ENCODE data around the gene OR2A7. TPM values are rescaled to one million over a fixed set of nuclear protein-coding genes. Genes with fewer than 3 reads are reported as not detected.
"Not testable (repeated sequence)": the region's sequence is repeated elsewhere in the genome, so short reads cannot be mapped to it uniquely, and the experiment has no call there.

The OR2A7 gene, protein sequence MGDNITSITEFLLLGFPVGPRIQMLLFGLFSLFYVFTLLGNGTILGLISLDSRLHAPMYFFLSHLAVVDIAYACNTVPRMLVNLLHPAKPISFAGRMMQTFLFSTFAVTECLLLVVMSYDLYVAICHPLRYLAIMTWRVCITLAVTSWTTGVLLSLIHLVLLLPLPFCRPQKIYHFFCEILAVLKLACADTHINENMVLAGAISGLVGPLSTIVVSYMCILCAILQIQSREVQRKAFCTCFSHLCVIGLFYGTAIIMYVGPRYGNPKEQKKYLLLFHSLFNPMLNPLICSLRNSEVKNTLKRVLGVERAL
- polyA plus RNA-seq (2013, experiment 1 of 4) = 0.61 TPM
- 1.1 TPM for polyA plus RNA-seq (2013, experiment 2 of 4)
- 0.69 TPM for polyA plus RNA-seq (2013, experiment 3 of 4)
- polyA plus RNA-seq (2013, experiment 4 of 4) = 0.36 TPM

DNA sequence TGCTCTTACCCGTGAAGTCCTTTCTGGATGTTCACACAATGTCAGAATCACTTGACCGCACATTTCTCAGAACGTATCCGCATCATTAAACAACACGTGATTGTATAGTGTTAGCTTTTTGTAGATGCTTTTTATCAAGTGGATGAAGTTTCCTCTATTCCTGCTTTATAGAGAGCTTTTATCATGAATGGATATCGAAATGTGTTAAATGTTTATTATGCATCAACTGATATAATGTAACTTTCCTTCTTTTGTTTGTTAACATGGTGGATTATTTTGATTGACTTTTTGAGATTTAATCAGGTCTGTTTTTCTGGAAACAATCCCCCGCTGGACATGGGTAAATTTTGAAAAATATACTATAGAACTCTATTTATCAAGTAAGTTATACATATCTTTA, at the start of gene OR2A7:
Gene OR2A7, minus strand, starts transcription at position 101 of the 400 bp plus-strand sequence. CDS start 5,164 bp downstream, outside the sequence.
- H3K27ac ChIP-seq (ENCODE audit: insufficient read depth, low read depth, low read length, poor library complexity, severe bottlenecking); H3K9me3 ChIP-seq (ENCODE audit: control insufficient read depth, low read length); H3K4me3 ChIP-seq (ENCODE audit: insufficient read depth, low read depth, low read length); H3K4me1 ChIP-seq (ENCODE audit: control insufficient read depth, insufficient read depth, low read length); H3K36me3 ChIP-seq (ENCODE audit: control insufficient read depth, insufficient read depth, low read length); H3K27me3 ChIP-seq (ENCODE audit: control insufficient read depth, insufficient read depth, low read length, poor library complexity, severe bottlenecking): not testable (repeated sequence)
- WGBS, 2 experiments = 94 to 98% methylated on average over 4 to 5 of the region's 7 CpGs

DNA sequence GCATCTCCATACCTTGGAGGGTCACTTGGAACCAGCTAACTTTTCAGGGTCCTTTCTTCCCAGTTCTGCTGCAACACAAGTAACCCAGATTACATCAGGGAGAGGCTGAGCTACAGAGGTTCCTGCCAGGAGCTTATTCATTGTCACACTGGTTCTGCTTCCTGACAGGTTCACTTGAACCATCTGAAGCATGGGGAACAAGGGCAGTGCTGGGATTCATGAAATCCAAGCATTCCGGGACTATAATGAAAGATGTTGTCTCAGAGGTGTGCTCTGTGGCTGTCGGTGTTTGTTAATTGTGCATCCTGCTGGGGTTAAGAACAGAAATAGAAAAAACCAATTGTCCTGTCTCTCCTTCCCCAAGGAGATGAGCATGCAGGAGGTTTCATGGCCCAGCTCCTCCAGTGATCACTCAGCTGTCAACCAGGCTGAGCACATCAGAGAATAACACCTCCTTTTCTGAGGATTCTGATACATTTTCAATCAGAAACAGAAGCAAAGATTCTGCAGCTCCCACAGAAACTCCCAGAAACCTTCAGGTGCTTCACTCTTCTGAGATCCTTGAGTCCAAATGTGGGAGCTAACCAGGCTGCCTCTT, 47.4 kb upstream of the OR2A7 start, which contains the start of gene OR2A1:
Gene OR2A1, plus strand, starts transcription at position 548 of the 598 bp plus-strand sequence. CDS start 5,706 bp downstream, outside the sequence.
- not testable (repeated sequence) for H3K4me1 ChIP-seq (ENCODE audit: control insufficient read depth, insufficient read depth, low read length); H3K4me3 ChIP-seq (ENCODE audit: insufficient read depth, low read depth, low read length); H3K36me3 ChIP-seq (ENCODE audit: control insufficient read depth, insufficient read depth, low read length); H3K9me3 ChIP-seq (ENCODE audit: control insufficient read depth, low read length); H3K27ac ChIP-seq (ENCODE audit: insufficient read depth, low read depth, low read length, poor library complexity, severe bottlenecking); H3K27me3 ChIP-seq (ENCODE audit: control insufficient read depth, insufficient read depth, low read length, poor library complexity, severe bottlenecking)
- WGBS, 2 experiments = 50% methylated on average over 1 of the region's 2 CpGs; no CpG with 5 or more reads in 1 of the 2 experiments

DNA sequence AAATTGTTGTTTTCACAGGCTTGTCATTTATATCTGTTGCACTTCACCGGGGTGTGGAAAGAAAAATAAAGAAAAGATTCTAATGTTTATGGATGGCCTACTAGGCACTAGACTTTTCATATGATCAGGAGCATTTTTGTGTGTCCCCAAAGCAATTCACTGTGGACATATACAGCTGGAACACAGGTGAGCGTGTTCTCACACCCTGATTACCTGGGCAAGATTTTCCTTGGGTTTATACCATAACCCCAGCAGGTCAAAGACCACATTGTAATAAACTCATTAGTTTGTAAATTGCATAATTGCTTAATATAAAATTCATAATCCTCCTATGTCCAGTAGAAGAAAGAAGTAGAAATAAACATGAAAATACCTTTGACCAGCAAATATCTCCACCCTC, 46.6 kb upstream of the OR2A7 start:
- H3K36me3 ChIP-seq (ENCODE audit: control insufficient read depth, insufficient read depth, low read length); H3K27ac ChIP-seq (ENCODE audit: insufficient read depth, low read depth, low read length, poor library complexity, severe bottlenecking); H3K27me3 ChIP-seq (ENCODE audit: control insufficient read depth, insufficient read depth, low read length, poor library complexity, severe bottlenecking); H3K4me1 ChIP-seq (ENCODE audit: control insufficient read depth, insufficient read depth, low read length); H3K4me3 ChIP-seq (ENCODE audit: insufficient read depth, low read depth, low read length); H3K9me3 ChIP-seq (ENCODE audit: control insufficient read depth, low read length): not testable (repeated sequence)
- no CpG with 5 or more reads among the region's 2 CpGs for WGBS, 2 experiments

DNA sequence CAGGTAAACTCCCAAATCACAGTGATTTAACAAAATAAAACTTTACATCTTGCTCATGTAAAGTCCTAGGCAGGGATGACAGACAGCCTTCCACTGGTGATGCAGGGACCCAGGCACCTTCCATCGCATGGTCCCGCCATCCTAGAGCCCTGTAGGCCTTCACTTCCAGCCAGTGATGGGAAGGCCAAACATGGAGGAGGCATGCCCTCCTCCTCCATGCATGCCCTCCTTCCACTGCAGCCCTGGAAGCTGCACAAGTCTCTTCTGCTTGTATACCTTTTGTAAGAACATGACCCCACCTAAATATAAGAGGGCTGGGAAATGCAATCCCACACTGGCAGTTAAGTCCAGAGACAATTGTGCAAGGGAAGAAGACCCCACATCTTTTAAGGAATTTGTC, 45.1 kb upstream of the OR2A7 start:
- H3K36me3 ChIP-seq (ENCODE audit: control insufficient read depth, insufficient read depth, low read length); H3K27ac ChIP-seq (ENCODE audit: insufficient read depth, low read depth, low read length, poor library complexity, severe bottlenecking); H3K27me3 ChIP-seq (ENCODE audit: control insufficient read depth, insufficient read depth, low read length, poor library complexity, severe bottlenecking); H3K9me3 ChIP-seq (ENCODE audit: control insufficient read depth, low read length); H3K4me3 ChIP-seq (ENCODE audit: insufficient read depth, low read depth, low read length); H3K4me1 ChIP-seq (ENCODE audit: control insufficient read depth, insufficient read depth, low read length): not testable (repeated sequence)
- no CpG with 5 or more reads among the region's 2 CpGs for WGBS, 2 experiments

DNA sequence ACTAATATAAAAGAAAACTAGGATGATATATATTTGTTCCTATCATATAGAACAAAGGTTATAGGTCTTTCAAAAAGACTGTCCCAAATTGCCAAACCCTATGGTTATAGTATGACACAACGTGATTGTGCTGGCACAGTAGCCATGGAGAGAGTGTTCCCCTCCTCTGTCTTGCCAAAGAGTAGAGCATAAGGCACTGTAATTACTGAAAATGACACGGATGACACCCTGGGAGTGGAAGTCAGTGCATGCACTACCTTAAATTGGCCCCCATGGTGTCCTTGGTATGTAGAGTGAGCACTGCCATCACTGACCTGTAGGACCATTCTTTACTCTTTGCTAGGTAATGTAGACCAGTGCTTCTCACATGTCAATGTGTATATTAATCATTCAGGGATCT, 40.6 kb upstream of the OR2A7 start:
- H3K4me3 ChIP-seq (ENCODE audit: insufficient read depth, low read depth, low read length); H3K27ac ChIP-seq (ENCODE audit: insufficient read depth, low read depth, low read length, poor library complexity, severe bottlenecking); H3K4me1 ChIP-seq (ENCODE audit: control insufficient read depth, insufficient read depth, low read length); H3K36me3 ChIP-seq (ENCODE audit: control insufficient read depth, insufficient read depth, low read length); H3K9me3 ChIP-seq (ENCODE audit: control insufficient read depth, low read length); H3K27me3 ChIP-seq (ENCODE audit: control insufficient read depth, insufficient read depth, low read length, poor library complexity, severe bottlenecking): not testable (repeated sequence)
- no CpG with 5 or more reads among the region's 2 CpGs for WGBS, 2 experiments

DNA sequence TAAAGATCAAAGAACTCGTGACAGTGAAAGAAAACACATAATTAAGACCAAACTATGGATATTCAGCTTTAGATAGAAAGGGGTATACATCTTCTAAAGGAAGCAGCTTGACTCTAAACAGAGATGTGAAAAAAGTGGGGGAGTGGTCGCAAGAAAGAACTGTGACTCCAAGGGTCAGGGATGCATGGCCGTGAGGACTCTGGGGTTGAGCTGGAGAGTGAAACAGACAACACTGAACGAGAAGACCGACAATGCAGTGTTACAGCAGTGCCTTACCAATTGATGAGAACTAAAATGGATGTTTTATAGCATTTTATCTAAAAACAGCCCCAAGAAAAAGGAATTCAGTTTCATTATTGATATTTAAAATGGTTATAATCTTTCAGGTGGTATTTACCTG, 39.0 kb upstream of the OR2A7 start:
- not testable (repeated sequence) for H3K4me3 ChIP-seq (ENCODE audit: insufficient read depth, low read depth, low read length); H3K36me3 ChIP-seq (ENCODE audit: control insufficient read depth, insufficient read depth, low read length); H3K27me3 ChIP-seq (ENCODE audit: control insufficient read depth, insufficient read depth, low read length, poor library complexity, severe bottlenecking); H3K9me3 ChIP-seq (ENCODE audit: control insufficient read depth, low read length); H3K27ac ChIP-seq (ENCODE audit: insufficient read depth, low read depth, low read length, poor library complexity, severe bottlenecking); H3K4me1 ChIP-seq (ENCODE audit: control insufficient read depth, insufficient read depth, low read length)
- no CpG with 5 or more reads among the region's 5 CpGs for WGBS, 2 experiments

DNA sequence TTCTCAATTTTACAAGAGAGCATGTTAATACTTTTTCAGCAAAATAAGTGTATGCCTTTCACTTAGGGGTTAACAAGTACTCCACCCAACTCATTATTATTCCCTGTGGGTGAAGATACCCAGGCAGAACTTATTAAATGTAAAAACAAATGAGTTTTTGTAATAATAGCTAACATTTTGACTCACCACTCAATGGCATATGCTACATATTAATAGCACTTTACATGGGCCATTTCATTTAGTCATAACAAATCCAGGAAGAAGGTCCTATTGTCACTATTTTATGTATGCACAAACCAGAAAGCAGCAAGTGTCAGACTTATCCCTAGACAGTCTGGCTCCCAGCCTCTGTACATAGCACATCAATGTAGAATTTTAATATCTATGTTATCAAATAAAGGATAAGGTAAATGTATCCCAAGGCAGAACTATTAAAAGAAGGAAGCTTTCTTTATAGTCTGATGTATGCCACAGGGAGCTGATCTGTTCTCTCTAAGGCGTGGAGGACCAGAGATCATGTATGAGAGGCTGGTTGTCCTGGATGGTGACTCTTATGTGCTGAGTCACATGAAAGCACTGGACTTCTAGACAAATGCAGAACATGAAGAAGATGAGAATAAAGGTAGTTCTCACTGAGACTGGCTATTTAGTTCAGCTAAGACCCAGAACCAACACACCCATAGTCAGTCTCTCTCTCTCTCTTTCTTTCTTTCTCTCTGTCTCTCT, 38.1 kb upstream of the OR2A7 start:
- H3K27me3 ChIP-seq (ENCODE audit: control insufficient read depth, insufficient read depth, low read length, poor library complexity, severe bottlenecking); H3K27ac ChIP-seq (ENCODE audit: insufficient read depth, low read depth, low read length, poor library complexity, severe bottlenecking); H3K36me3 ChIP-seq (ENCODE audit: control insufficient read depth, insufficient read depth, low read length); H3K9me3 ChIP-seq (ENCODE audit: control insufficient read depth, low read length); H3K4me1 ChIP-seq (ENCODE audit: control insufficient read depth, insufficient read depth, low read length); H3K4me3 ChIP-seq (ENCODE audit: insufficient read depth, low read depth, low read length): not testable (repeated sequence)
- no CpG with 5 or more reads among the region's 1 CpG for WGBS, 2 experiments

DNA sequence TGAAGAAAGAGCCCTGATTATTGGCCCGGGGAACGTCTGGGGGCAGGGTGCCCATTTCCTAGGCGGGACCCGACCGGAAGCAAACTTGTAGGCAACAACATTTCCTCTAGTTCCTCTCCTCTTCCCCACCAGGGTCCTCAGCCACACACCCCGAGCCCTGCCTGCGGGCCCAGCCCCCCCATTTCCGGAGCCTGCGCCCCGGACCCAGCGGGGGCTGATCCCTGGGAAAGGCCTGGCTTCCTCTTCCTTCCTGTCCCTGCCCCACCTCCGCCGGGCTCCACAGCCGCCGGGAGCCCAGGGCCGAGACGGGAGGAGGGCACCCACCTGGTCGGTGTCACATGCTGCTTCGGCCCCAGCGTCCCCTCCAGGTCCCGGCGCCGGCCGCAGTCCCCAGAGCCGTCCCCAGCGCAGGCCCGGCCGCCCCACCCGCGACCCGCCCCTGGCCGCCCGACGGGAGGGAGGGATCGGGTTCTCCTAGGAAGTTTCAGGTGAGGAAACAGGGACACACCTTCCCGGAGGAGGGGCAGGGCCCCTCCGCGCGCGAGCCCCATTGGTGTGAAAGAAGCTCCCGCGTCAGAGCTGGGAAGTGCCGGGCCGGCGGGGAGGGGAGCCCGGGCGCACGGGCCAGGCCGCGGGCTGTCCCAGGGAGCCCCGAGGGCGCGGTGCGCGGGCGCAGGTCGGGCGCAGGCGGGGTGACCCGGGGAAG, 29.4 kb upstream of the OR2A7 start:
- WGBS, 2 experiments = 0% methylated on average over 10 of the region's 60 CpGs; no CpG with 5 or more reads in 1 of the 2 experiments
- H3K27ac ChIP-seq (ENCODE audit: insufficient read depth, low read depth, low read length, poor library complexity, severe bottlenecking); H3K9me3 ChIP-seq (ENCODE audit: control insufficient read depth, low read length); H3K4me3 ChIP-seq (ENCODE audit: insufficient read depth, low read depth, low read length); H3K4me1 ChIP-seq (ENCODE audit: control insufficient read depth, insufficient read depth, low read length); H3K36me3 ChIP-seq (ENCODE audit: control insufficient read depth, insufficient read depth, low read length); H3K27me3 ChIP-seq (ENCODE audit: control insufficient read depth, insufficient read depth, low read length, poor library complexity, severe bottlenecking): not testable (repeated sequence)

DNA sequence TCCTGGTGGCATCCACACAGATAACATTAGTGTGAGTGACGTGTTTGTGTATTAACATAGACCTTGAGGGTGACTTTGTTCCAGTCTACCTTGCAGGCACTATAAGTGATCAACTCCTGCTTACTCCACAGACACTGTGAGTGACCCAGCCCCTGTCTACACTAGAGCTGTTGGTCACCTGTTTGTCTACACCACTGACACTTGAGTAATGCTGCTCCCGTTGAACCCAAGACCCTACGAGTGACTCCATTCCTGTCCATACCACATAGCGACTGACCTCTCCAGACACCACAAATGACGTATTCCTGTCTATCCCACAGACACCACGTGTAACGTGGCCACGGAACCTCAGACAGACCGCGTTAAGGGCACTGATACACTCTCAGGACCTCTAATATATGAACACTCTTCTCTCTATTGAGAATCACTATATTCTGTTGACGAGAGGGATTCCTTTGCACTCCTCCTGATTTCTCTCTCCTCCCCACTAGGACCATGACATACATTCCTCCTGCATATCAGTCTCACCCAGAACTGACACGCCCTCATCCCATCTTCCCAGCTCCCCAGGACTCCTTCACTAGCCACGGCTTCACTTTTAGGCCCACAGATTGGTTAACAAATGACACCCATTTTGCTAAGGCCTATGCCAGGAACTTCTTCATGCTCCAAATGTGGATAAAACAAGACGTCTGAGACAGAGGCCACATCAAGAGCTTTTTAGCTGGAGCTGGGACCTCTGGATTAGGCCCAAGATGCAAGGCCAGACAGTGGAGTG, 28.0 kb upstream of the OR2A7 start:
- 91 to 92% methylated on average over 3 of the region's 14 CpGs for WGBS, 2 experiments
- H3K27ac ChIP-seq (ENCODE audit: insufficient read depth, low read depth, low read length, poor library complexity, severe bottlenecking); H3K9me3 ChIP-seq (ENCODE audit: control insufficient read depth, low read length); H3K36me3 ChIP-seq (ENCODE audit: control insufficient read depth, insufficient read depth, low read length); H3K4me3 ChIP-seq (ENCODE audit: insufficient read depth, low read depth, low read length); H3K4me1 ChIP-seq (ENCODE audit: control insufficient read depth, insufficient read depth, low read length); H3K27me3 ChIP-seq (ENCODE audit: control insufficient read depth, insufficient read depth, low read length, poor library complexity, severe bottlenecking): not testable (repeated sequence)
